LNCAP (cell line): ENCODE results near the gene TOP3A.

Experiments
- TF ChIP-seq, protein P1 (sequence below): fragments of 450-650 bp; IDR thresholded peaks from 2 replicates; pipeline ENCODE4 v1.5.1; 2017; ENCODE audit warnings: mild to moderate bottlenecking

The TOP3A gene

DNA sequence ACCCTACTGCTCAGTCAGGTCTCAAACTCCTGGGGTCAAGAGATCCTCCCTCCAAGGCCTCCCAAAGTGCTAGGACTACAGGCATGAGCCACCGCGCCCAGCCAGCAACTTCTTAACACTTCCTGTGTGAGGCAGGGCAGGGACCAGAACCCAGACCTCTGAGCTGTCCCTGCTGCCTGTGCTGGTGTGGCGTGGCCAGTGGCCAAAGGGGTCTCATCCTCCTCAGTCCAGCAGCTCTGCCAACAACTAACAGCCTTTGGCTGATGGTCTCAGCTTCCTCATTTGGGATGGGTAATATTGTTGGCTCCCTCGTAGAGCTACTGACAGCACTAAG lies 90.8 kb downstream of the TOP3A start:
- TF ChIP-seq, protein P1, sequence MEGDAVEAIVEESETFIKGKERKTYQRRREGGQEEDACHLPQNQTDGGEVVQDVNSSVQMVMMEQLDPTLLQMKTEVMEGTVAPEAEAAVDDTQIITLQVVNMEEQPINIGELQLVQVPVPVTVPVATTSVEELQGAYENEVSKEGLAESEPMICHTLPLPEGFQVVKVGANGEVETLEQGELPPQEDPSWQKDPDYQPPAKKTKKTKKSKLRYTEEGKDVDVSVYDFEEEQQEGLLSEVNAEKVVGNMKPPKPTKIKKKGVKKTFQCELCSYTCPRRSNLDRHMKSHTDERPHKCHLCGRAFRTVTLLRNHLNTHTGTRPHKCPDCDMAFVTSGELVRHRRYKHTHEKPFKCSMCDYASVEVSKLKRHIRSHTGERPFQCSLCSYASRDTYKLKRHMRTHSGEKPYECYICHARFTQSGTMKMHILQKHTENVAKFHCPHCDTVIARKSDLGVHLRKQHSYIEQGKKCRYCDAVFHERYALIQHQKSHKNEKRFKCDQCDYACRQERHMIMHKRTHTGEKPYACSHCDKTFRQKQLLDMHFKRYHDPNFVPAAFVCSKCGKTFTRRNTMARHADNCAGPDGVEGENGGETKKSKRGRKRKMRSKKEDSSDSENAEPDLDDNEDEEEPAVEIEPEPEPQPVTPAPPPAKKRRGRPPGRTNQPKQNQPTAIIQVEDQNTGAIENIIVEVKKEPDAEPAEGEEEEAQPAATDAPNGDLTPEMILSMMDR = no peak
